GM21526 (cell line): Measurements from ENCODE around the gene NEU4.

Experiments used
- ATAC-seq: cut with Tn5 transposase; IDR thresholded peaks from one replicate; pipeline ENCODE4 v1.9.1; 2021; ENCODE audit warnings: moderate library complexity; ENCODE audit not compliant: unreplicated experiment, low FRiP score

NEU4 gene

GRCh38 chr2:241849616-241850543, 40.9 kb downstream of the NEU4 start:
- no peak for ATAC-seq

GRCh38 chr2:241850544-241851324, 41.7 kb downstream of the NEU4 start:
- ATAC-seq = no peak

DNA sequence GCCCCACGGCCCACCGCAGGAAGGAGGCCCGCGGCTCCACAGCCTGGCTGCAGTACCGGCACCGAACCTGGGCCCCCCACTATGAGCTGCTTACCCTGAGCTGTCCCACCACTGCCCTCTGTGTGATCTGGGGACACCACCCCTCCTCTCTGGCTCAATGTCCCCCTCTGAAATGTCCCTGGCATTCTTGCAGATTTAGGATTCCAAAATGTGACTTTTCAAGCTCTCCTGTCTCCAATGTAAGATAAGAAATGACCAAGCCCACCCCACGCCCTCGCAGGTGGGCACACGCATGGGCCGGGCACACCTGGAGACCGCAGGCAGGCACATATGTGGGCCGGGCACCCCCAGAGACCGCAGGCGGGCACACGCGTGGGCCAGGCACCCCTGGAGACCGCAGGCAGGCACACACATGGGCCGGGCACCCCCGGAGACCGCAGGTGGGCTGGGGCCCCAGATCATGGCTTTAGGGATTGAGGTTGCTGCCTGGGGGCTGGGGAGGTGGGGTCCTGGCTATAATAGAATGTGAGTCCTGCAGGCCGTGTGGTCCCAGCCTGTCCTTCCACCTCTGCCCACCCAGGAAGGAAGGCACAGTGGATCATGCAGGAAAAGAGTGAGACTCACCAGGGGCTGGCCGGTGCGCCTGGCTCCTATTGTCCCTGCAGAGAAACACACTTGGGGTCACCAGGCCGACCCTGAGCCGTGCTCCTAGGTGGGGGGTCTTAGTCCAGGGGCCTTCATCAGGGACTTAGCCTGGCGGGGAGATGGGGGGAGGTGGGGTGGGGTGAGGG, 42.5 kb downstream of the NEU4 start:
- ATAC-seq = no peak

GRCh38 chr2:241852116-241852980, 43.4 kb downstream of the NEU4 start:
- ATAC-seq = no peak

GRCh38 chr2:241852981-241853631, 44.1 kb downstream of the NEU4 start:
- ATAC-seq = no peak

- ATAC-seq = no peak
Measured at GRCh38 chr2:241853651-241854341, 44.8 kb downstream of the NEU4 start.

- no peak for ATAC-seq
Measured at GRCh38 chr2:241854342-241855244, 45.6 kb downstream of the NEU4 start.

GRCh38 chr2:241855245-241855887, 46.4 kb downstream of the NEU4 start:
- ATAC-seq = no peak

- ATAC-seq = no peak
Measured at GRCh38 chr2:241855888-241856422, 47.0 kb downstream of the NEU4 start.

GRCh38 chr2:241857041-241857541, 48.1 kb downstream of the NEU4 start:
- ATAC-seq = no peak

GRCh38 chr2:241857572-241858121, 48.7 kb downstream of the NEU4 start:
- no peak for ATAC-seq

DNA sequence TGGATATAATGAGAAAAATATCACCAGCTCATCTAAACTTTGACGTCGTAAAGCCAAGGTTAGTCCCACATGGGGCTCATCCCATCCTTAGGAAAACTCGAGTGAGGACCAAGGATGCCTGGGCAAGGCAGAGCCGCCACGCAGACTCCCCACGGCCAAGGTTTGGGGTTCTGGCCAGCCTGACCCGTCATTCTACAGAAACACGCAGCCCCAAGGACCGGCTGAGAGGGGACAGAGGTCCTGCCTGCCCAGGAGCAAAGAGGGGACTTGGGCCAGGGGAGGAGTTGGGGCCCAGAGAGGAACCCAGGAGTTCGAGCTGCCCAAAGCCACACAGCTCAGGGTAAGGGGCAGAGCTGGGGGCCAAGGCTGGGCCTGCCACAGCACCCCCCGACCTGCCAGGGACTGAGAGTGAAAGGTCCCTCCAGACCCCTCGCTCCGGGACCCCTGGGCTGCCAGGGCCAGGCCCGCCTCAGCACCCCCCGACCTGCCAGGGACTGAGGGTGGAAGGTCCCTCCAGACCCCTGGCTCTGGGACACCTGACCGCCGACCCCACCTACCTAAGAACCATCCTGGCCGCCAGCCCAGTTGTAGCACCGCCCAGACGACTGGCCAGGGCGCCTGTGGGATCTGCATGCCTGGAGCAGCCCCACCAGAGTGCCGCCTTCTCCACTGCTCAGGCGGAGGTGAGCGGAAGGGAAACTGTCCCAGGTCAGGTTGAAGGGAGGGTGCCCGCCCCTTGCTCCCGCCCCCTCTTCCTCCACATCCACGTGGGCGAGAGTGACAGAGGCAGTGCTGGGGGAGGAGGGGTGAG, 49.4 kb downstream of the NEU4 start, which contains the start of gene PDCD1:
TSS of gene PDCD1 (minus strand) at position 689 of the 811 bp plus-strand sequence. CDS start at position 633, 56 bp downstream.
- ATAC-seq = peak; percentile 33

DNA sequence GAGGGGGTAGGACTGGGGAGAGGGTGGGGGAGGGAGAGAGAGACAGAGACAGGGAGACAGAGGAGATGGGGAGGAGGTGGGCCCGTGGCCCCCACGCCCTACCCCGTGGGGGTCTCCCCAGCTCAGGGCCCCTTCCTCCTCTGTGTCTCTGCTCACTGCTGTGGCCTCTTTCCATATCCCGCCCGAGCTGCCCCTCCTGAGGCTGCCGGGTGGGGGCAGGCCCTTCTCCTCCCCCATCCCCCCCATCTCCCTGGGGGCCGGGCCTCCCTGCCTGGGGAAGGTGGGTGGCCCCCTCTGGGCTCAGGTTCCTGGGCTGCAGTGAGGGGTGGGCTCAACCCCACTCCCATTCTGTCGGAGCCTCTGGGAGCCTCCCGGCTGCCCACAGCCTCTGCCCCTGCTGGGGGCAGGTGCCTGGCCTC, 50.0 kb downstream of the NEU4 start:
- no peak for ATAC-seq

DNA sequence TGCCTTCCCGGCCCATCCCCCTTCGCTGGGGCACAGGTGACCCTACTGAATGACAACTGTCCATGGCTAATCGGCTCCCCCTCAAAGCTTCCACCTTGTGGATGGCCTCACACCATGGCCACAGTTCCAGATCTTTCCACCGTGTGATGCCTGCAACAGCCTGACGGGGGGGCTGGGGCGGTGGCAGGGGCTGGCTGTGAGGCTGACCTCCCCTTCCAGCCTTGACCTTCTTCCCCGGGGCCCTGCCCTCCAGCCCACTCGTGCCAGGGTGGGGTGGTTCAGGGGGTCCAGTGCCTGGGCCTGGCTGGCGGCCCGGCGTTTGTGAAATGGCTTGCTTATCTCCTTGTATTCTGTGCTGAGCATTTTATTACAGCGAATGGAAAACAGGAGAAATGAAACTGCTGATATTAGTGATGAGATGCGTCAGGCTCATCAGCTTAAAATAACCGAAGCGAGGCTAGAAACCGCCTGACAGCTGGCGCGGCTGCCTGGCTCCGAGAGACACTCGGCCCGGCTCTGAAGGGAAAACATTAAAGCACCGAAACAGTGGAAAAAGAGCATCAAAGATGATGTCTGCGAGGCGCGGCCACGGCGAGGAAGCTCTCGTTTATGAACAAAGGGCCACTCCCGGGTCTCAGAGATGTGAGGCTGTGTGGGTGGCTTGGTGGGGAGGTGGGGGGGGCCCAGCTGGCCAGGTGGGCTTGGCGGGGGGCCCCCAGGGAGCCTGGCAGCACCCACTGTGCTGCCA, 50.6 kb downstream of the NEU4 start:
- no peak for ATAC-seq
